SK-N-SH (cell line): ENCODE results near the gene RAPGEF1.

Source experiments
- EP300 ChIP-seq, 2 experiments: IDR thresholded peaks; 2 replicates each; pipeline versions ENCODE4 v1.4.0 to v1.6.1; 2012; ENCODE audit warnings: borderline replicate concordance in 1 of 2, low read depth in 1 of 2, low read length in 1 of 2
- TF ChIP-seq, protein P1 (sequence below): fragments of 200-600 bp; sonication (generic); IDR thresholded peaks from 2 replicates; pipeline ENCODE4 v1.6.1; 2017; ENCODE audit warnings: antibody characterized with exemption, mild to moderate bottlenecking, moderate library complexity

DNA sequence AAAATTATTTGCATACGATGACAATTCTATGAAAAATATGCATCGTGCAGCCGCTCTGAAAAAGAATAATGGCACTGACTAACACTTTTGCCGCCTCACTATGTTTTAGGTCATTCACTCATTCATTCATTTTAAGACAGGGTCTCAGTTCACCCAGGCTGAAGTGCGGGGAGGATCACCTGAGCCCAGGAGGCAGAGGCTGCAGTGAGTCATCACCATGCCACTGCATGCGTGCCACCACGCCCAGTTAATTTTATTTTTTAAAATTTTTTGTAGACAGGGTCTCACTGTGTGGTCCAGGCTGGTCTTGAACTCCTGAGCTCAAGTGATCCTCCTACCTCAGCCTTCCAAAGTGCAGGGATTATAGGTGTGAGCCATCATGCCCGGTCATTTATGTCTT lies 37.0 kb downstream of the RAPGEF1 start:
- TF ChIP-seq EP300 (IDR thresholded peaks at IDR 0.05; ENCODE audit: borderline replicate concordance in 1 of 2, low read depth in 1 of 2, low read length in 1 of 2): no peak
- TF ChIP-seq, protein P1, sequence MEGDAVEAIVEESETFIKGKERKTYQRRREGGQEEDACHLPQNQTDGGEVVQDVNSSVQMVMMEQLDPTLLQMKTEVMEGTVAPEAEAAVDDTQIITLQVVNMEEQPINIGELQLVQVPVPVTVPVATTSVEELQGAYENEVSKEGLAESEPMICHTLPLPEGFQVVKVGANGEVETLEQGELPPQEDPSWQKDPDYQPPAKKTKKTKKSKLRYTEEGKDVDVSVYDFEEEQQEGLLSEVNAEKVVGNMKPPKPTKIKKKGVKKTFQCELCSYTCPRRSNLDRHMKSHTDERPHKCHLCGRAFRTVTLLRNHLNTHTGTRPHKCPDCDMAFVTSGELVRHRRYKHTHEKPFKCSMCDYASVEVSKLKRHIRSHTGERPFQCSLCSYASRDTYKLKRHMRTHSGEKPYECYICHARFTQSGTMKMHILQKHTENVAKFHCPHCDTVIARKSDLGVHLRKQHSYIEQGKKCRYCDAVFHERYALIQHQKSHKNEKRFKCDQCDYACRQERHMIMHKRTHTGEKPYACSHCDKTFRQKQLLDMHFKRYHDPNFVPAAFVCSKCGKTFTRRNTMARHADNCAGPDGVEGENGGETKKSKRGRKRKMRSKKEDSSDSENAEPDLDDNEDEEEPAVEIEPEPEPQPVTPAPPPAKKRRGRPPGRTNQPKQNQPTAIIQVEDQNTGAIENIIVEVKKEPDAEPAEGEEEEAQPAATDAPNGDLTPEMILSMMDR: no peak
